ENCODE results near the gene JMY.

Gene JMY

GRCh38 chr5:79241535-79241979 is 5.6 kb downstream of the JMY start:
- no peak for TF ChIP-seq CTCF (IDR thresholded peaks at IDR 0.05)

GRCh38 chr5:79242242-79243039 is 6.5 kb downstream of the JMY start:
- no peak for TF ChIP-seq CTCF (IDR thresholded peaks at IDR 0.05)

GRCh38 chr5:79243224-79243623 is 7.3 kb downstream of the JMY start:
- TF ChIP-seq CTCF (IDR thresholded peaks at IDR 0.05) = no peak

- peak; percentile 69 for TF ChIP-seq CTCF (IDR thresholded peaks at IDR 0.05)
Measured at GRCh38 chr5:79255786-79256557, 20.0 kb downstream of the JMY start.

GRCh38 chr5:79256563-79256962 is 20.6 kb downstream of the JMY start:
- no peak for TF ChIP-seq CTCF (IDR thresholded peaks at IDR 0.05)

- TF ChIP-seq CTCF (IDR thresholded peaks at IDR 0.05) = no peak
Measured at GRCh38 chr5:79257314-79257713, 21.4 kb downstream of the JMY start.

- TF ChIP-seq CTCF (IDR thresholded peaks at IDR 0.05) = no peak
Measured at GRCh38 chr5:79258801-79259200, 22.9 kb downstream of the JMY start.
